ENCODE measurements around the gene MCM10.

The MCM10 gene

DNA sequence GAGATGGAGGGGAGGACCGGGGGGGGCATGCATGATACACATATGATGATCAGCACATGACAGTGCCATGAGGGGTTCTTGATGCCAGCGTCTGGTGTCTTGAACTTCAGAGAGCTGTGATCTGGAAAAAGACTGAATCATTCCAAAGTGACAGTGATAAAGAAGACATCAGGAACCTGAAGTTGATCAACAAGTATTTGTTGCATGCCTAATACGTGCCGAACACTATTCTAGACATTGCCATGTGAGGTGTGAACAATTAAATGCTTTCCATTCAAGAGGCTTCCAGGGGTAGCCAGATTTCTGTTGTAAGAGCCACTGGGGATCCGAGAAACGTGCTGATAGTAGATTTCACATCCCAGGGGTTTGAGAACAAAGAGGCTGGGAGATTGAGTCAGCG, 6.2 kb downstream of the MCM10 start:
- DNase-seq: no peak

DNA sequence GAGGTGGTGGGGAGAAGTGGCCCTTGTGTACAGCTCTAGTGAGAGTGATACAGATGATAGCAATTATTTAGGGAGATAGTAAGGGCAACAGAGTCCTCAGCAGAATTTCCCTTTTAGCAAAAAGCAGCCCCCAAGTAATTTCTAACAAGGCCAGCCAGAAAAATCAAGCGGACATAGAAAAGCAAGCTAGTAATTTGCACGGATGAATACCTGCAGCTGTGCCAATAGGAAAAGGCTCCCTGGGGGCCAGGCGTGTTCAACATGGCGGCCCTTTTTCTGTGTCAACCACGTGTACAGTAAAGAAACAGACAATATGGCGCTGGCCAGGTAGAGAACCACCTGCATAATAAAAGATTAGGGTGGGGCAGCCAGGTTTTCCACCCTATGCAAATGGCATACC, 7.4 kb downstream of the MCM10 start:
- DNase-seq: no peak

DNA sequence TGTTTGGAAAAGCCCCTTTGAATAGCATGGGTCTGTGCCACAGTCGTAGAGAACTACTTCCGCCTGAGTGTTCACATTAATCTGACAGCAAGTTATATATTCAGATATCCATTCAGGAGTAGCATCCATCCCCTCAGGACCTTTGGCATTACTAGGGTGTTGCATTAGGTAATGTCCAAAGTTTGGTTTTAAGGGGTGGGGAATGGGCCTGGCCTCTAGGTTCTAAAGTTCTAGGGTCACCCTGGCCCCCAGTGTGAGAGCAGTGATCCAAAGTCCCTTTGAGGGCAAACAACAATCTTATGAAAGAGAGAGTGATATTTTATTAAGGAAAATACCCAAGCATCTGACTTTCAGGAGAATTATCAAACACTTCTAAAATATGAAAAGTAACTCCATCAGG, 12.3 kb downstream of the MCM10 start:
- DNase-seq: no peak

DNA sequence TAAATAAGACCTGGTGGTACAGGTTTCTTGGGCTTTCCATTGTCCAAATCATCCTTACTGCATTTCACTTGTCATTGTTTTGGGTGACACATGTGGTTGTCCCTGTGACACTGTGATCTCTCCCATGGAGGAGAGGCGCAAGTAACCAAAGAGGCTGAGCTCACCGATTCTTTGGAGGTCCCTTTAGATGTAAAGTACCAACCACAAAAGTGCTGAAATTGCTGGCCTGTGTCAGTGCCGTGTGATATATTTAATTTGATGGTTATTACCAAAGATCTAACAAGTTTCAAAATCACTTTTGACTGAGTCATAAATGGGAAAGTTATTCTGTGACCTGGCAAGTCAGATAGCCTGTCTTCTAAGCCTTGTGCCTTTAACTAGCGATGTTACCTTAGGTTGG, 19.4 kb downstream of the MCM10 start:
- DNase-seq: no peak

DNA sequence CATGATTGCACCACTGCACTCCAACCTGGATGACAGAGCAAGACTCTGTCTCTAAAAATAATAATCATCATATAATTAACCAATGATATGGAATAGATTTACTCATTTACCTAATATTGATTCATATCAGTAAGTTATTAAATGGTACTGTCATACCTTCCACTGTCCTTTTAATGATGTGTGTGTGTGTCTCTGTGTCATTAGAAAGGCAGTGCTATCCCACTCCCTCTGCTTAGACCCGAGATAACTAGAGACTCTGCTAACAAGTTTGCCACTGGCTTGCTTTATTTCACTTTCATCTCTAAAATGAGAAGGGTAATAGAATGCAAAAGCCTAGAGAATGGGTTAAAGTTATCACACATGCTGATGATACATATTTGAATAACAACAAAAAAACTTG, 21.1 kb downstream of the MCM10 start:
- no peak for DNase-seq

DNA sequence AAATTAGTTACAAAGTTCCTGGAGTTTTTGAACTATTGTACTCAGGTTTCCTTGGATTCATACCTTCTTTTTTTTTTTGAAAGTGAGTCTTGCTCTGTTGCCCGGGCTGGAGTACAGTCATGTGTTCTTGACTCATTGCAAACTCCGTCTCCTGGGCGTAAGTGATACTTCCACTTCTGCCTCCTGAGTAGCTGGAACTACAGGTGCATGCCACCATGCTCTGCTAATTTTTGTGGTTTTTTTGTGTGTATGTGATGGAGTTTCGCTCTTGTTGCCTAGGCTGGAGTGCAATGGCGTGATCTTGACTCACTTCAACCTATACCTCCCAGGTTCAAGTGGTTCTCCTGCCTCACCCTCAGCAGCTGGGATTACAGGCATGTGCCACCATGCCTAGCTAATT, 22.3 kb downstream of the MCM10 start:
- no peak for DNase-seq

DNA sequence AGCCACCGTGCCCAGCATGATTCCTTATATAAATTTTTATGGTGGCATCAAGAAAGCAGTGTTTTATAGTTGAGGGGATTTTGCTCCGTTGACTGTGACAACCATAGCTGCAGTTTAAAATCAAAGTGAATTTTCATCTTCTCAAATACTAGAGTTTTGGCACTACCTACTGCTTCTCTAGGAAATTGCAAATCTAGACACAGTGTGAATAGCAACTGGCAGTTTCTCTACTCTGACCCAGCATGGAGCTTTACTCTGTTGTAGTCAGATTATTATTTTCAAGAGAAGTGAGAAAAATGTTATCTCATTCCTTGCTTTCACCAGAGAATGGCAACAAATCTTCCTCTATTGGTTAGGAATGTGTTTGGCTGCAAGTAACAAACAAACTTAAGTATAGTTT, 22.9 kb downstream of the MCM10 start:
- DNase-seq: no peak

DNA sequence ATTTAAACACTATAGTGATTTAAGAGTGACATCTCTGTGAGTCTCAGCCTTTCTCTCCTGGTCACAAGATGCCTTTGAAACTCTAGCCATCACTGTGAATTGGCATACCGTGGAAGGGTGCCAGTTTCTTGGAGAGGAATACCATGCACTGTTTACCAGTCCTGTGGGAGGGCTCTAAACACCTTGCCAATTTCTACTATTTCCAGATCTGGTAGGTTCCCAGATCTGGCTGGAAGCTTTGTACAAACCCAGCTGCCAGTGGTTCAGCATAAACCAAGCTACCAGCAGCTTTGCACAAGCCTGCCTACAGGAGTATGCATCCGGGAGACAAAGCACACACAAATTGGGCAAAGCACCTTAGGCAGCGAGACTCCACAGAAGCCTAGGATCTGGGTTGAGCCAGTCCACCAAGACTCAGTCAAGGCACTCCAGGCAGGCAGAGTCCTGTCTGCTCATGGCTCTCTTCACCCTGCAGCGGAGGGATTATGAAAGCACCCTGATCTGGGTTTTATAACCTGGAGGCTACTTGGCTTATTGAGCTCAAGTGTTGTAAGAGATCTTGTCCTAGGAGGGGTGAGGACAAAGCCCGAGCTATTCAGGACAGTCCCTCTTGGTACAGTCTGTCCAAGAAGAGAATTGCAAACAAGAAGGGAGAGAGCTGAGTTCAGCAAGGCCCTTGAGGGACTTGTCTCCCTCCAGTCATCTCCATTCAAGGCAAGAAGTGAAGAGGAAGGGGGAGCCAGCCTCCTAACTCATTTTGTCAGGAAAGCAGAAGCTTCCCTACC, 23.6 kb downstream of the MCM10 start:
- no peak for DNase-seq

DNA sequence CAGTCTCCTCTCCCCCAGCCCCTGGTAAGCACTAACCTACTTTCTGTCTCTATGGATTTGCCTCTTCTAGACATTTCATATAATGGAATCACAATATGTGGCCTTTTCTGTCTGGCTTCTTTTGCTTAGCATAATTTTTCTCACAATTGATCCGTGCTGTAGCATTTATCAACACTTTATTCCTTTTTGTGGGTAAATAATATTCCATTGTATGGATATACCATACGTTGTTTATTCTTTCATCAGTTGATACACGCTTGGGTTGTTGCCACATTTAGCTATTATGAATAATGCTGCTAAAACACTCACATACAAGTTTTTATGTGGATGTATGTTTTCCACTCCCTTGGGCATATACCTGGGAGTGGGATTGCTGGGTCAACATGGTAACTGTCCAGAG, 25.8 kb downstream of the MCM10 start:
- no peak for DNase-seq

DNA sequence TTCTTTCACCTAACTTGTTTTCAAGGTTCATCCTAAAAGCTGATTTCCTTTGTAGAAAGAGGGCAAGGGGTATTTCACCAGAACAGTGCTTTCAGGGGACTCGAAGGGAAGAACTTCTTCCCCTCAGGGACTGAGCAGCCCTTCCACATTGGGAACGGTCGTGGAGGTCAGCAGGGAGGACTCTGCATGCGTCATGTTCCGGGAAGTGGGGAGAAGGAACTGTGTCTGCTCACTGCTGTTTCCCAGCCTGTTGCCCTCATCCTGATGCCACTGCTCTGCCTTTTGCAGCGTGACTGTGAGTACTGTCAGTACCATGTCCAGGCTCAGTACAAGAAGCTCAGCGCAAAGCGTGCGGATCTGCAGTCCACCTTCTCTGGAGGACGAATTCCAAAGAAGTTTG, 27.2 kb downstream of the MCM10 start:
- no peak for DNase-seq

DNA sequence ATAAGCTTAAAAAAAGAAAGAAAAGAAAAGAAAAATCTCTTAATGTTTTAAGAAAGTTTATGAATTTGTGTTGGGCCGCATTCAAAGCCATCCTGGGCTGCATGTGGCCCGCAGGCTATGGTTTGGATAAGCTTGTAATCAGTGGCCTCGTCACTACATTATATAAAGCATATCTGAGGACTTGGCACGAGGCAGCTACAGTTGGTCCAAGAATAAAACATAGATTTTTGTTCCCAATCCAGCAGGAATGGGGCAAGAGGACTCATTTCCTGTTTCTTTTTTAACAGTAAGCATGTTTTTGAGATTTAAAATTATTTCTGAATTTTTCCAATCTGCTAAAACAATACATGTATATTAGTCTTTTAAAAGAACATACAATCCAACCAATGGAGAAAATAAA, 28.6 kb downstream of the MCM10 start:
- DNase-seq: no peak

DNA sequence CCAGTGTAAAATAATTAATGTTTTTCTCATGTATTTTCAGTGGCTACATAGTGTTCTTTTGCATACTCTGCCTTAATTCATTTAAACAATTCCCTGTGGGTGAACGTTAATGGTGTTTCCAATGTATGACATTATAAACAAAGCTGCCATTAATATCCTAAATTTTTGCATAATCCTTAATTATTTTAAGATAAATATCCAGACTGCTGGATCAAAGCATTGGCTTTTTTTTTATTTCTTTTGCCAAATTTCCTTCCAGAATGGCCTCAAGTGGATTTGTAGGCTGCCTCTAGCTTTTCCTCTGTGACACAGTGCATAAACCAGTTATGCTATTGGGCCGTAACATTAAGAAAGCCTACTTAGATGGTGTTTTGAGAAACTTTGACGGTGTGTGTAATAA, 29.5 kb downstream of the MCM10 start:
- no peak for DNase-seq

DNA sequence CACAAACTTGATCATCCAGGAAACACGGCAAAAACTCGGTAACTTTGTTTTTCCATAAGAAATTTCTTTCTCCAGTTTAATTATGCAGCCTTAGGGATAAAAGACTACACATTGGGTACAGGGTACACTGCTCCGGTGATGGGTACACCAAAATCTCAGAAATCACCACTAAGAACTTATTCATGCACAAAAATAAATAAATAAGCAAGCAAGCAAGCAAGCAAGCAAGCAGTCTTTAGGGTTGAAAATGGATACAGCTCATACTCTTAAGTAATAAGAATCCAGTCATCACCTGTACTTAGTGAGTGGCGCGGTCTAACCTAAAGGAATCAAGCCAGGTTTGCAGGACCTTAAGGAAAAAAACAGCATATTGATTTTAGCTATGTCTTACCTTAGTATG, 30.0 kb downstream of the MCM10 start:
- DNase-seq: no peak

DNA sequence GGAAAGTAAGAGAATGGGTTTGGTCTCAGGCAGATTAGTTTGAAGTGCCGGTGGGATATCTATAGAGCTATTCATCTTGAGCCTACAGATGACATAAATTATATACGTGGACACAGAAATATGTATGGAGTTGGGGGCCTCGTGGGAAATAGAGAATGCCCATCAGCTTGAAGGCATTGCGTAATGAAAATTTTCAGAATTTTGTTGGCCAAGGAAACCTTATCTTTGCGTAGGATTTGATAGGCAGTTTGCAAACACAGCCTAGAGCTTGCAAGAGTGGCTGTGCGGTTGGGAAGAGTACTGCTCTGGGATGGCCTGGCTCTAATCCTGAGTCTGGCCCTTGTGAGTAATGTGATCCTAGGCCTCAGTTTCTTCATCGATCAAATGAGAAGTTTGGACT, 32.3 kb downstream of the MCM10 start:
- no peak for DNase-seq

DNA sequence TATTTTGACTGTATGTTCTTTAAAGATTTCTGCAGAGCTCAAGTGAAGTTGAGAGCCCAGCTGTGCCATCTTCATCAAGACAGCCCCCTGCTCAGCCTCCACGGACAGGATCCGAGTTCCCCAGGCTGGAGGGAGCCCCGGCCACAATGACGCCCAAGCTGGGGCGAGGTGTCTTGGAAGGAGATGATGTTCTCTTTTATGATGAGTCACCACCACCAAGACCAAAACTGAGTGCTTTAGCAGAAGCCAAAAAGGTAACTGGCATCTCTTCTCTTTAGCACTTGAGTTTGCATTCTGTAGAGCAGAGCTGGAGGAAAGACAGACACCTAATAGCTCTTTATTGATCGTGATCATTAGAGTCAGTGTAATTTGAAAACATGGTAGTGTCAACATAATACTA, 33.7 kb downstream of the MCM10 start:
- DNase-seq: no peak

DNA sequence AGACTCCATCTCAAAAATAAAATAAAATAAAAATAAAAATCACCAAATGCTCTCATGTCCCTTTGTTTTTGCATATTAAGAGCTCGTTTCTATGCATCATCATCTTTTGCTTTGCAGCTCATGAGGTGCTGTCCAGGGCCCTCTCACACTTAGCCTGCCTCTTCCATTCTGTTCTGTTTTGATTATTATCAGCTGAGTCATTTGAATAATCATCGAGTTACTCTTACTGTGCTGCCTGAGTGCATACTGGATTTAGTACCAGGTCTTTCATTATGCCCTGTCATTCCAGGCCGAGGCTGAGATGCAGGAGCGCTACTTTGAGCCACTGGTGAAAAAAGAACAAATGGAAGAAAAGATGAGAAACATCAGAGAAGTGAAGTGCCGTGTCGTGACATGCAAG, 39.8 kb downstream of the MCM10 start:
- DNase-seq: no peak

DNA sequence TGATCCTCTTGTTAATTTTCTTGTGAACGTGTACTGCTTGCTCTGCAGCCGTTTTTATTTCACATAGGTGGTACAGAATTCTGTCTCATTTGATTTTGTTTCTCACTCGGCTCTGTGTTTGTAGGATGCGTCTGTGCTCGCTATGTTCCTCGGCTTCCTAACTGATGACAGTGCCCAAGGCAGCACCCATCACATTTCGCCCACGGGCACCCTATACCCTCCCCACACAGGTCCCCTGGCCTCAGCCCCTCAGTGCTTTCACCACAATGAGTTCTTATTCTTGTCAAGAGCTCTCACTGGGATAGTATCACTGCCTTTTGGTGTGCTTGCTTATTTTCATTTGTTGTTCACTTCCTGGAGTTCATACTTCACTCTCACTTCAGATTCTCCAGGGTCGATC, 44.7 kb downstream of the MCM10 start:
- no peak for DNase-seq

DNA sequence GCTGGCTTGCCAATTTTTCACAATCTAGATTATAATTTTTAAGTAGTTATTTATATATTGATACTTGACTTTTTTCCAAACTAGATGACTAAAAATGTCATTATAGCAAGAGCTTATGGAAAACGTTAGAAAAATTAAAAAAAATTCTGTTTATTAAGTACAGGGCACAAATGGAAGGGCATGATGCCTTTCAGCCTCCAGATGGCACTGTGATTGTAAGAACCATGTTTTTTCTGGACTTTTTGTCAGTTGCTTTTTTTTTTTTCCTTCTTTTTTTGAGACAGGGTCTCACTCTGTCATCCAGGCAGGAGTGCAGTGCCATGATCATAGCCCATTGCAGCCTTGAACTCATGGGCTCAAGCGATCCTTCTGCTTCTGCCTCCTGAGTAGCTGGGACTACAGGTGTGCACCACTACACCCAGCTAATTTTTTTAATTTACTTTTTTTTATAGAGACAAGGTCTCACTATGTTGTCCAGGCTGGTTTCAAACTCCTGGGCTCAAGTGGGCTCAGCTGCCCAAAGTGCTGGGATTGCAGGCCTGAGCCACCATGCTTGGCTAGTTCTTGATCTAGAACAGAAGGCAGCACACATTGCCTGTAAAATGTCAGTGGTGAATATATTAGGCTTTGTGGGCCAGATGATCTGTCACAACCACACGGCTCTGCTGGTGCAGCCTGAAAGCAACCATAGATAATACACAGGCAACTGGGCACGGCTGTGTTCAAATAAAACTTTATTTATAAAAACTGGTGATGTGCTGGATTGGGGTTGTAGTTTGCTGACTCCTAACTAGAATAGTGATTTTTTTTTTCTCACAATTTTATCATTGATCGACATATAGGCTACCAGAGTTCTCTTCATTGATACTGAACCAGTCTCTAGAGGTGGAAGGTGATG, 45.4 kb downstream of the MCM10 start:
- DNase-seq: no peak

DNA sequence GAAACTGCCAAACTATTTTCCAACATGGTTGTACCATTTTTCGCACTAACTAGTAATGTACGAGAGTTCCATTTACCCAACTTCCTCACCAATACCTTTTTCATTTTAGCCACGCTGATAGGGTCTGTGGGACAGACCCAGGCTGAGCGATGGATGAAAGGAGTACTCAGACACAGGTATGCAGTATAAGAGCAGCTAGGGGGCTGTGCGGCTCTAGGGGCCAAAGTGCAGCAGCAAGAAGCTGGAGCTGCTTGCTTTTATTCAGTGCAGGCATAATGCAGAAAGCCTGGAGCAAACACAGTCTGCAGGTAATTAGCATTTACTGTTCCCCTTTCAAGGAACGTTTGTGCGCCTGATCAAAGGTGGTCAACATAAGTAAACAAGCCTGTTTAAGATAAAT, 51.8 kb downstream of the MCM10 start:
- DNase-seq: no peak

DNA sequence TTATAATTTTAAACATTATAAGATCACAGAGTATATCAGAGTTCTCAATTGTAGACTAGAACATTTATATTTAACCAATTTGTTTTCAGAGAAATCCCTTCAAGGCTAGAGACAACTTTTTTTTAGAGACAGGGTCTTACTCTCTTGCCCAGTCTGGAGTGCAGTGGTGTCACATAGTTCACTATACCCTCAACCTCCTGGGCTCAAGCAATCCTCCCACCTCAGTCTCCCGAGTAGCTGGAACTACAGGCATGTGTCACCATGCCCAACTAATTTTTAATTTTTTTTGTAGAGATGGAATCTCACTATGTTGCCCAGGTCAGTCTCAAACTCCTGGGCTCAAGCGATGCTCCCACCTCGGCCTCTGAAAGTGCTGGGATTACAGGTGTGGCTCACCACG, 57.5 kb downstream of the MCM10 start:
- DNase-seq: no peak

DNA sequence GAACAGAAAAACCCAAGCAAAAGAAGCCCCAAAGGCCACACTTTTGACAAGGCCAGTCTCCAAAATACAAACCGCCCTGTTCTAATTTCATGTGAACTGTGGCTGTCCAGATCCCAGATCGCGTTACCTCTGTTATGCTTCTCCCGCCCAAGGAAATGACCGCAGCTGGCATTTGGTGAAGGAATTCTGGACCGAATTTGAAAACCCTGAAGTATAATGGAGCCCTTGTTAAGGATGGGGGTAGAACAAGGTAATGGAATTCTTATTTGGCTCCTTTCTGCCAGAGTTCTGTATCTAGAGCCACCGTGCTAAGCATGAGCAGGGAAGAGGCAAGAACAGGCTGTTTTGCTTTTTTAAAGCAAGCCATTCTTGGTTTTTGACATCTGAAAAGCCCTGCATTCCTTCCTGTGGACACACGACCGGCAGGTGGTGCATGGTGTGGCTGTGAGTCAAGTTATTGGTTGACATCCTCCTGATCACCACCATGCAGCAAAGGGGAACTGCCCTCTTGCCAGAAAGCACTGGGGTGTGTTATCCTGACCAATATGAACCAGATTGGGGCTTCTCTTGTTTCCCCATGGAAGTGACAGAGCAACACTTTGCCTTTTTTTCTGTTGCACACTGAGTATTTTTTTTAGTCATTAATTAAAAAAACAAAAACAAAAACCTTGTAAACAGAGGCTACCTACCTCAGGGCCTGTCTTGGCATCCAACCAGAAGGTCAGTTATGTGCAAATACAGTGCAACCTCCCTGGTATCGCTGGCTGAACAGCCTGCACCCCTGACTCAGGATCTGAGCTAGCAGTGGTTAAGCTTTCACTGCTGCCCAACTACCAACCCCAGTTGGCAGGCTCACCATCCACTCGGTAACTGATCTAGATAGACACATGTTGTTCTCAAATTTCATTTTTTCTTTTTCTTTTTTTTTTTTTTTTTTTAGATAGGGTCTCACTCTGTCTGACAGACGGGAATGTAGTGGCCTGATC, 58.6 kb downstream of the MCM10 start:
- no peak for DNase-seq

DNA sequence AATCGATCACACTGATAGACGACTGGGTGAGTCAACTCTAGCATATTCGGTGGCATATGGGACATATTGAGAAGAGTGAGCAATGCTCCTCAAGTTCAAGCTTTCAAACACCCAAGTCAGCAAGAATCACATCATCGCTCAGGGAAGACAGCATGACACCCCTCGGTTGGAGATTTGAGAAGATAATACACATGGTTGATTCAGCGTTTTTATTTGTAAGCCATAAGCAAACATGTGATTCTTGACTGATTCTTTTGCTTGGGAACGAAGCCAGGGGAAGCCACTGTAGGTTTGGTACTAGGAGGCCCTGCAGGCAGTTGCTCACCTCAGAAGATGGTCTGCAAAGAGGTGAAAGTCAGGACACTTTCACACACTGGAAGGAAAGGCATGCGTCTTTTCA, 60.2 kb downstream of the MCM10 start:
- DNase-seq: no peak

DNA sequence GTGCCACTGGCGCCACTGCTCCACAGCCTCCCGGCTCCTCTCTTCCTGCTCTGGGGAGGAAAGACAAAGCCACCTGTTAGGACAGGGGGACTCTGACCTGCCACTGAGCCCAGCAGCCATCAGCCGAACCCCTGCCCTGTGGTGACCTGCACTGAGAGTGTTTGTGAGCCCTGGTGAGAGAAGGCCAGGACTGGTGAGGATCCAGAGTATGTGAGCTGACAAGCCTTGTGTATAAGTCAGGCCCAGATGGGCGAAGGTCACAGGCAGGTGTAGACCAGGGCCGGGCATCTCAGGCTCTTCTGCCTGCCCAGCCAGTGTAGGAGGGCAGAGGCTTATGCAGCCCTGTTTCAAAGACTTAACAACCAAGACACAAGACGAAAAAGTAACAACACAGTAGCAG, 60.8 kb downstream of the MCM10 start:
- no peak for DNase-seq
